ENCODE results near the gene EVI5L.

DNA sequence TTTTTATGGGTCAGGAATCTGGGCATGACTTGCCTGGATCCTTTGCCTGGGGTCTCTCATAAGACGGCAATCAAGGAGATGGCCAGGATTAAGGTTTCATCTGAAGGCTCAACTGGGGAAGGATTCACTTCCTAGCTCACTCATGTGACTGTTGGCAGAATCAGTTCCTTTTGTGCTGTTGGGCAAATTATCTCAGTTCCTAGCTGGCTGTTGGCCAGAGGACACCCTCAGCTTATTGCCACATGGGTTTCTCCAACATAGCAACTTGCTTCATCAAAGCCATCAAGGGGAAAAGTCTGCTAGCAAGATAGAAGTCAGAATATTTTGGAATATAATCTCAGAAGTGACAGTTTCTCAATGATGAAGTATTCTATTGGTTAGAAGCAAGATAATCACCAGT, 12.2 kb upstream of the EVI5L start:
- TF ChIP-seq, protein P1, sequence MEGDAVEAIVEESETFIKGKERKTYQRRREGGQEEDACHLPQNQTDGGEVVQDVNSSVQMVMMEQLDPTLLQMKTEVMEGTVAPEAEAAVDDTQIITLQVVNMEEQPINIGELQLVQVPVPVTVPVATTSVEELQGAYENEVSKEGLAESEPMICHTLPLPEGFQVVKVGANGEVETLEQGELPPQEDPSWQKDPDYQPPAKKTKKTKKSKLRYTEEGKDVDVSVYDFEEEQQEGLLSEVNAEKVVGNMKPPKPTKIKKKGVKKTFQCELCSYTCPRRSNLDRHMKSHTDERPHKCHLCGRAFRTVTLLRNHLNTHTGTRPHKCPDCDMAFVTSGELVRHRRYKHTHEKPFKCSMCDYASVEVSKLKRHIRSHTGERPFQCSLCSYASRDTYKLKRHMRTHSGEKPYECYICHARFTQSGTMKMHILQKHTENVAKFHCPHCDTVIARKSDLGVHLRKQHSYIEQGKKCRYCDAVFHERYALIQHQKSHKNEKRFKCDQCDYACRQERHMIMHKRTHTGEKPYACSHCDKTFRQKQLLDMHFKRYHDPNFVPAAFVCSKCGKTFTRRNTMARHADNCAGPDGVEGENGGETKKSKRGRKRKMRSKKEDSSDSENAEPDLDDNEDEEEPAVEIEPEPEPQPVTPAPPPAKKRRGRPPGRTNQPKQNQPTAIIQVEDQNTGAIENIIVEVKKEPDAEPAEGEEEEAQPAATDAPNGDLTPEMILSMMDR (IDR thresholded peaks at IDR 0.05; ENCODE audit: low read depth, low read length, missing input control) = no peak
- TF ChIP-seq HNF4G (IDR thresholded peaks at IDR 0.05) (no peak), RAD21 (IDR thresholded peaks at IDR 0.05) (no peak), FOXA2 (IDR thresholded peaks at IDR 0.05) (no peak)
